HAP-1 (cell line): ENCODE measurements around the gene APCDD1L.
"Not testable (repeated sequence)": the region's sequence is repeated elsewhere in the genome, so short reads cannot be mapped to it uniquely, and the experiment has no call there.

ENCODE experiments used
- DNase-seq, 2 experiments: peaks; one replicate each; pipeline ENCODE4 v3.0.0-alpha.2; 2016 to 2020; ENCODE audit warnings: low spot score in 2 of 2
- H3K27me3 ChIP-seq: fragments of 250-450 bp; sonication (Bioruptor Pico); 2 replicates; pipeline ENCODE4 v1.5.1; 2020; ENCODE audit warnings: low read depth, mild to moderate bottlenecking, moderate library complexity
- H3K36me3 ChIP-seq: fragments of 250-450 bp; sonication (Bioruptor Pico); replicated peaks from 2 replicates; pipeline ENCODE4 v1.5.1; 2020; ENCODE audit warnings: mild to moderate bottlenecking
- H3K4me1 ChIP-seq: fragments of 250-450 bp; sonication (Bioruptor Pico); 2 replicates; pipeline ENCODE4 v1.5.1; 2020; ENCODE audit warnings: mild to moderate bottlenecking
- H3K4me3 ChIP-seq: fragments of 250-450 bp; sonication (Bioruptor Pico); 2 replicates; pipeline ENCODE4 v1.5.1; 2020; ENCODE audit warnings: mild to moderate bottlenecking, moderate library complexity
- H3K9me3 ChIP-seq: fragments of 250-450 bp; sonication (Bioruptor Pico); 2 replicates; pipeline ENCODE4 v1.5.1; 2020; ENCODE audit warnings: mild to moderate bottlenecking, moderate library complexity
- in situ Hi-C: fragments of 300-500 bp; cut with MboI; formaldehyde crosslinking; loops from 3 replicates; pipeline ENCODE4 v1.14.3; 2020; ENCODE audit warnings: low sequenced_read_pairs, inconsistent platforms, mixed read lengths

APCDD1L gene

GRCh38 chr20:58549231-58550209, 34.3 kb upstream of the APCDD1L start:
- in situ Hi-C loops, result no loop called here
- Histone ChIP-seq H3K36me3 (no peaks in the 10 kb centered on the region), H3K27me3 (no peaks in the 10 kb centered on the region), H3K4me1 (no peaks in the 10 kb centered on the region), H3K9me3 (no peaks in the 10 kb centered on the region), H3K4me3 (no peak overlapping the region)
- no peak for DNase-seq

GRCh38 chr20:58547623-58548475, 32.6 kb upstream of the APCDD1L start:
- Histone ChIP-seq H3K4me3 (no peak overlapping the region), H3K27me3 (no peaks in the 10 kb centered on the region), H3K4me1 (no peaks in the 10 kb centered on the region), H3K9me3 (no peaks in the 10 kb centered on the region), H3K36me3 (no peaks in the 10 kb centered on the region)
- in situ Hi-C loops, result no loop called here
- DNase-seq, result no peak

GRCh38 chr20:58546756-58547622, 31.8 kb upstream of the APCDD1L start:
- no peaks in the 10 kb centered on the region for H3K9me3 ChIP-seq
- no peaks in the 10 kb centered on the region for H3K4me1 ChIP-seq
- H3K4me3 ChIP-seq, result no peak overlapping the region
- no peaks in the 10 kb centered on the region for H3K36me3 ChIP-seq
- no peak for DNase-seq
- no peaks in the 10 kb centered on the region for H3K27me3 ChIP-seq
- in situ Hi-C loops, result no loop called here

DNA sequence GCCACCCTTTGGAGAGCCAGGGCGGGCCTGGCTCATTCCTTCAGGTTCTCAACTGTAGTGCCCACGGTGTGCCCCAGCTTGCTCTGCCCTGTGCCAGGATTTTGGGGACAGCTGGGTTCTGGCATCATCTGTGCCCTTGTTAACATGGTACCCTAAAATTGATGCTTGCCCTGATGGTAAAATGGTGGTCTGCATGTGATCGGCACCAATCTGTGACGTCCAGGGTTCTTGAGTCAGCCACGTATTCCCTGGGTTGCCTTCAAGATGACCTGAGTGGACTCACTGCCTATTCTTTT, 31.2 kb upstream of the APCDD1L start:
- Histone ChIP-seq H3K27me3 (no peaks in the 10 kb centered on the region), H3K36me3 (no peaks in the 10 kb centered on the region), H3K4me3 (no peak overlapping the region), H3K9me3 (no peaks in the 10 kb centered on the region), H3K4me1 (no peaks in the 10 kb centered on the region)
- in situ Hi-C loops, result no loop called here
- no peak for DNase-seq

GRCh38 chr20:58545565-58546415, 30.6 kb upstream of the APCDD1L start:
- Histone ChIP-seq H3K27me3 (no peaks in the 10 kb centered on the region), H3K4me3 (no peak overlapping the region), H3K4me1 (no peaks in the 10 kb centered on the region), H3K9me3 (no peaks in the 10 kb centered on the region), H3K36me3 (no peaks in the 10 kb centered on the region)
- DNase-seq, result no peak
- in situ Hi-C loops, result no loop called here

- H3K27me3 ChIP-seq, result no peaks in the 10 kb centered on the region
- in situ Hi-C loops, result no loop called here
- H3K4me3 ChIP-seq, result no peak overlapping the region
- H3K9me3 ChIP-seq, result no peaks in the 10 kb centered on the region
- H3K36me3 ChIP-seq, result no peaks in the 10 kb centered on the region
- no peak for DNase-seq
- H3K4me1 ChIP-seq, result no peaks in the 10 kb centered on the region
Observed at GRCh38 chr20:58544891-58545290, 29.7 kb upstream of the APCDD1L start.

- Histone ChIP-seq H3K27me3 (no peaks in the 10 kb centered on the region), H3K4me1 (no peaks in the 10 kb centered on the region), H3K9me3 (no peaks in the 10 kb centered on the region), H3K4me3 (no peak overlapping the region), H3K36me3 (no peaks in the 10 kb centered on the region)
- in situ Hi-C loops, result no loop called here
- no peak for DNase-seq
Observed at GRCh38 chr20:58544286-58544685, 29.1 kb upstream of the APCDD1L start.

DNA sequence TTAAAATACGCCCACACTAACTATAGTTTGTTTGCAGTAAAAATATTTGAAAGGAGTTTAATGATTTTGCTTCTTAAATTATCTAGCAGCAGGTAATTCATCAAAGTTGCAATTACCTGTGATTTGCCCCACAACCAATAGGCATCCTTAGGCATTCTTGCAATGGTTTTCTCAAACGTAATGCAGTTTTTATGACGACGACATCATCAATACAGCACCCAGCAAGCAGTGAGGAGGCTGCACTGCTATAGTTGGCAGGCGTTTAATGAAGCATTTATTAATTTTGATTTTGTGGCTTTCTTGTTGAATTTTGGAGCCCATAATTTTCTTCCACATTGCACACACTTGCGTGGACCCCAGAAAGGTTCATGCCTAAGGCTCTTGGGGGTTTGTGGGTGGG, 28.1 kb upstream of the APCDD1L start:
- H3K36me3 ChIP-seq, result no peaks in the 10 kb centered on the region
- no peaks in the 10 kb centered on the region for H3K4me1 ChIP-seq
- no peak for DNase-seq
- H3K9me3 ChIP-seq, result no peaks in the 10 kb centered on the region
- H3K27me3 ChIP-seq, result no peaks in the 10 kb centered on the region
- H3K4me3 ChIP-seq, result no peak overlapping the region
- in situ Hi-C loops, result no loop called here

GRCh38 chr20:58542411-58543095, 27.4 kb upstream of the APCDD1L start:
- DNase-seq, result no peak
- no peaks in the 10 kb centered on the region for H3K27me3 ChIP-seq
- H3K9me3 ChIP-seq, result no peaks in the 10 kb centered on the region
- no peaks in the 10 kb centered on the region for H3K4me1 ChIP-seq
- in situ Hi-C loops, result no loop called here
- H3K4me3 ChIP-seq, result no peak overlapping the region
- no peaks in the 10 kb centered on the region for H3K36me3 ChIP-seq

DNA sequence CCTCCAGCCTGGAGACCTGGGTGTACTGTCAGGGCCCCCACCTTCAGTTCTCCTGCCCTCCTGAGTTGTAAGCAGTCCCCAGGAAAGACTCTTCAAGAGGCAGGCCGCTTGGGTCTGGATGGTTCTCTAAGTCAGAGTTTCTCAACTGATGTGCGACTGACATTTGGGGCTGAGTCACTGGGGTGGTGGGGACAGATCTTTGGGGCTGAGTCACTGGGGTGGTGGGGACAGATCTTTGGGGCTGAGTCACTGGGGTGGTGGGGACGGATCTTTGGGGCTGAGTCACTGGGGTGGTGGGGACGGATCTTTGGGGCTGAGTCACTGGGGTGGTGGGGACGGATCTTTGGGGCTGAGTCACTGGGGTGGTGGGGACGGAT, 26.8 kb upstream of the APCDD1L start:
- H3K27me3 ChIP-seq, H3K4me1 ChIP-seq, in situ Hi-C loops, H3K36me3 ChIP-seq, H3K9me3 ChIP-seq, DNase-seq, H3K4me3 ChIP-seq: not testable (repeated sequence)

DNA sequence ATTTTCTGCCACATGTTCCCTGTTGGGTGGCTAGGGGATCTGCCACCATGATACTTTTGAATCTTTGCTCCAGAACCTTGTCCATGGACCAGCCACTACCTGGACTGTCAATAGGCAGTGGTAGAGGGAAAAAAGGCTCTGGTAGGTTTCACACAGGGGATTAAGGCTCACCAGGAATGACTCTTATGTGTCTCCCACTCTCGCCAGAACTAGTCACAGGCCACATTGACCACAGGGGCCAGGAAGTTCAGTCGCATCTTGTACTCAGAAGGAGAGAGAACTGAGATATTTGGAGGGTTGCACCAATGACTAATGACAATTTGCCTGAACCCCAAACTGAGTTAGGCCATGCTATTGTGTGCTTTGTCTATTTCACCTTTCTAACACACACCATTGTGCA, 23.6 kb upstream of the APCDD1L start:
- DNase-seq, result no peak
- no peak overlapping the region for H3K4me3 ChIP-seq
- no peaks in the 10 kb centered on the region for H3K36me3 ChIP-seq
- in situ Hi-C loops, result no loop called here
- no peaks in the 10 kb centered on the region for H3K4me1 ChIP-seq
- H3K9me3 ChIP-seq, result no peaks in the 10 kb centered on the region
- H3K27me3 ChIP-seq, result no peaks in the 10 kb centered on the region

DNA sequence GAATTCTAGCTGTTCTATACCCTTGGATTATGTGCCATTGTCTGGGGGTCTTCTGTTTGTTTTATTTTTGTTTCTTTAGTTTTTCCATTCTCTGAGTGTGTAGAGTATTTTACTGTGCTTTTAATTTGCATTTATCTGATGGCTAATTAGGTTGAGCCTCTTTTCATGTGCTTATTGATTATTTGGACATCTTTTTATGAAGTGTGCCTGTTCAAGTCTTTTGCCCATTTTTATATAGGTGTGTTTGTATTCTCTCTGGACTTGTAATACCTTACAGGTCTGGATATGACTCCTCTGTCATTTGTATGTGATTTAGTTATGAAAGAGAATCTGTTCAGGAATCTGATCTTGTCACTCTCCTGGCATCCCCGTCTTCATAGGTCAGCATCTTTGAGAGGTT, 22.6 kb upstream of the APCDD1L start:
- no peaks in the 10 kb centered on the region for H3K9me3 ChIP-seq
- no peaks in the 10 kb centered on the region for H3K4me1 ChIP-seq
- no peak overlapping the region for H3K4me3 ChIP-seq
- DNase-seq, result no peak
- H3K27me3 ChIP-seq, result no peaks in the 10 kb centered on the region
- in situ Hi-C loops, result no loop called here
- no peaks in the 10 kb centered on the region for H3K36me3 ChIP-seq
